ENCODE measurements around the gene COL18A1.

- TF ChIP-seq POLR2A (IDR thresholded peaks at IDR 0.05; ENCODE audit: low read length) (no peak), GATA1 (IDR thresholded peaks at IDR 0.05; ENCODE audit: low read depth, low read length) (no peak)
Measured at GRCh38 chr21:45496151-45496967, 91.4 kb downstream of the COL18A1 start.

Data from erythroblast (primary cell).